CD14-positive monocyte (primary cell): ENCODE data around the gene PAX9. TPM values are rescaled to one million over a fixed set of nuclear protein-coding genes. Genes with fewer than 3 reads are reported as not detected.

Experiments used
- DNase-seq, 3 donors: peaks; one replicate each; pipeline ENCODE4 v3.0.0-alpha.2; 2011 to 2022
- H2AFZ ChIP-seq: 2 replicates; pipeline ENCODE4 v1.6.0; 2012; ENCODE audit warnings: mild to moderate bottlenecking, low read depth, low read length, inconsistent platforms; ENCODE audit not compliant: insufficient read depth, poor library complexity, severe bottlenecking
- H3K27ac ChIP-seq, 2 donors: 1 replicate in 1 of 2; 2 replicates in 1 of 2; pipeline ENCODE4 v1.5.1; 2012 to 2013; ENCODE audit warnings: low read length in 2 of 2, control low read depth in 1 of 2, inconsistent platforms in 1 of 2, low read depth in 1 of 2, mild to moderate bottlenecking in 1 of 2
- H3K27me3 ChIP-seq, 2 donors: one replicate each; pipeline versions ENCODE4 v1.6.0 to v1.6.1; 2011 to 2013; ENCODE audit warnings: low read length in 2 of 2; ENCODE audit not compliant: control insufficient read depth in 2 of 2, insufficient read depth in 2 of 2
- H3K36me3 ChIP-seq, 2 donors: replicated peaks in 1 of 2; 1 replicate in 1 of 2; 2 replicates in 1 of 2; pipeline versions ENCODE4 v1.5.1 to v1.6.1; 2012 to 2013; ENCODE audit warnings: low read length in 2 of 2, control low read depth in 1 of 2, inconsistent platforms in 1 of 2, mild to moderate bottlenecking in 1 of 2; ENCODE audit not compliant: insufficient read depth in 2 of 2, control insufficient read depth in 1 of 2
- H3K4me1 ChIP-seq, 2 donors: 1 replicate in 1 of 2; 2 replicates in 1 of 2; pipeline versions ENCODE4 v1.5.1 to v1.6.1; 2012 to 2013; ENCODE audit warnings: low read length in 2 of 2, control low read depth in 1 of 2, inconsistent platforms in 1 of 2, mild to moderate bottlenecking in 1 of 2, moderate library complexity in 1 of 2; ENCODE audit not compliant: insufficient read depth in 2 of 2, control insufficient read depth in 1 of 2
- H3K4me2 ChIP-seq: replicated peaks from 2 replicates; pipeline ENCODE3; 2012; ENCODE audit warnings: low read length, moderate library complexity, mild to moderate bottlenecking; ENCODE audit not compliant: poor library complexity, severe bottlenecking; ENCODE audit errors: extremely low read depth
- H3K4me3 ChIP-seq, 3 experiments: fragments of 200-600 bp in 1 of 3; sonication (generic) in 1 of 3; replicated peaks in 1 of 3; 1 replicate in 2 of 3; 2 replicates in 1 of 3; pipeline ENCODE4 v1.5.1; 2011 to 2013; ENCODE audit warnings: low read length in 3 of 3, mild to moderate bottlenecking in 3 of 3, control low read depth in 2 of 3, low read depth in 2 of 3, inconsistent platforms in 1 of 3, moderate library complexity in 1 of 3
- H3K79me2 ChIP-seq: 2 replicates; pipeline ENCODE4 v1.6.0; 2012; ENCODE audit warnings: mild to moderate bottlenecking, control low read depth, inconsistent platforms, low read length, moderate library complexity; ENCODE audit not compliant: insufficient read depth
- H3K9ac ChIP-seq: 2 replicates; pipeline ENCODE4 v1.6.0; 2017; ENCODE audit warnings: low read length, mild to moderate bottlenecking; ENCODE audit not compliant: insufficient read depth, poor library complexity, severe bottlenecking
- H3K9me3 ChIP-seq, 2 donors: replicated peaks in 1 of 2; 1 replicate in 1 of 2; 2 replicates in 1 of 2; pipeline versions ENCODE4 v1.5.1 to v1.6.1; 2012 to 2013; ENCODE audit warnings: low read length in 2 of 2, control low read depth in 1 of 2; ENCODE audit not compliant: control insufficient read depth in 1 of 2, insufficient read depth in 1 of 2
- H4K20me1 ChIP-seq: 2 replicates; pipeline ENCODE4 v1.6.0; 2012; ENCODE audit warnings: mild to moderate bottlenecking, low read length, control low read depth, moderate library complexity; ENCODE audit not compliant: insufficient read depth
- H3K27ac Mint-ChIP-seq, 7 donors: one replicate each; pipeline ENCODE4 v1.8.0; 2020; ENCODE audit warnings: mild to moderate bottlenecking in 7 of 7, mixed read lengths in 7 of 7, moderate library complexity in 6 of 7, inconsistent platforms in 2 of 7
- H3K27me3 Mint-ChIP-seq, 3 donors: one replicate each; pipeline ENCODE4 v1.8.0; 2021 to 2022; ENCODE audit warnings: low read depth in 3 of 3, mild to moderate bottlenecking in 3 of 3, mixed read lengths in 3 of 3, moderate library complexity in 3 of 3, inconsistent platforms in 1 of 3
- H3K36me3 Mint-ChIP-seq, 2 donors: one replicate each; pipeline ENCODE4 v1.8.0; 2020; ENCODE audit warnings: mixed read lengths in 2 of 2, inconsistent platforms in 1 of 2, mild to moderate bottlenecking in 1 of 2
- H3K4me1 Mint-ChIP-seq: one replicate; pipeline ENCODE4 v1.8.0; 2020; ENCODE audit warnings: mild to moderate bottlenecking, mixed read lengths
- H3K4me3 Mint-ChIP-seq, 2 donors: one replicate each; pipeline ENCODE4 v1.8.0; 2020; ENCODE audit warnings: mild to moderate bottlenecking in 2 of 2, mixed read lengths in 2 of 2, moderate library complexity in 1 of 2
- H3K9me3 Mint-ChIP-seq, 7 donors: one replicate each; pipeline ENCODE4 v1.8.0; 2020 to 2022; ENCODE audit warnings: mixed read lengths in 7 of 7, mild to moderate bottlenecking in 6 of 7, moderate library complexity in 6 of 7, inconsistent platforms in 2 of 7
- WGBS: methylation state at CpG from one replicate; pipeline ENCODE4 v1.1.5; 2013; ENCODE audit warnings: missing lambda C conversion rate; ENCODE audit not compliant: insufficient coverage; 5-methylcytosine and 5-hydroxymethylcytosine counted together
- intact Hi-C, 2 donors: fragments of 100-400 bp; cut with micrococcal nuclease; formaldehyde crosslinking; loops; one replicate each; pipeline versions ENCODE4 v1.15.0 to v1.15.1; 2023
- polyA plus RNA-seq, 3 donors: library from polyadenylated mRNA; depleted of rRNA in 1 of 3; unstranded in 2 of 3; stranded (reverse) in 1 of 3; fragments of 300-500 nt in 2 of 3; fragments of >200 nt in 1 of 3; fragmentation: Illumina TruSeq in 2 of 3; gene quantifications; 1 replicate in 2 of 3; 2 replicates in 1 of 3; pipeline ENCODE4 v1.2.3, GENCODE V29; 2012 to 2021
- TF ChIP-seq, protein P1 (sequence below): fragments of 200-600 bp; IDR thresholded peaks from one replicate; pipeline ENCODE4 v1.8.0; 2022; ENCODE audit warnings: antibody characterized with exemption, mild to moderate bottlenecking

The PAX9 gene
- polyA plus RNA-seq, 3 donors = not detected

DNA sequence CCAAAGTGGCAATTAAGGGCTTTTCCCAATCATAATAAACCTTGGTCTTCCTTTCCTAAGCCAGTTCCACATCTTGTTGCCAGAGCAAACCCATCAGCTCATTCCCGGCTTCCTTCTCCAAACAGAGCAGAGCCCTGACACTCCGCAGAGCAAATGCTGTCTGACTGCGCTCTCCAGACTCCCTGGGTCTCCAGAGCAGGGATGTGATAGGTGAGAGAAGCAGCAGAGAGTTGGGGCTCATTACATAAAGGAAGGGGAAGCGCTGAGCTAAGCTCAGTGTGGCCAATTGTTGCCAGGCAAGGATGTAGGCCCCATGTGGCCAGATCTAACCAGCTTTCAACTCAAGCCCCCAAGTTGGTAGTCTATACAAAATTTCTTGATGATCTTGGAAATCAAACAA lies 36.2 kb upstream of the PAX9 start:
- Mint-ChIP-seq H3K27ac (no peak overlapping the region), H3K4me1 (no peaks in the 10 kb centered on the region), H3K27me3 (peaks cover 2 to 5% (median 2%) of the 10 kb centered on the region in 3 donors), H3K4me3 (no peak overlapping the region), H3K9me3 (peaks cover 0 to 8% (median 2%) of the 10 kb centered on the region in 7 donors), H3K36me3 (no peaks in the 10 kb centered on the region)
- H3K4me3 ChIP-seq = no peak overlapping the region
- no peaks in the 10 kb centered on the region for H3K4me1 ChIP-seq
- TF ChIP-seq, protein P1, sequence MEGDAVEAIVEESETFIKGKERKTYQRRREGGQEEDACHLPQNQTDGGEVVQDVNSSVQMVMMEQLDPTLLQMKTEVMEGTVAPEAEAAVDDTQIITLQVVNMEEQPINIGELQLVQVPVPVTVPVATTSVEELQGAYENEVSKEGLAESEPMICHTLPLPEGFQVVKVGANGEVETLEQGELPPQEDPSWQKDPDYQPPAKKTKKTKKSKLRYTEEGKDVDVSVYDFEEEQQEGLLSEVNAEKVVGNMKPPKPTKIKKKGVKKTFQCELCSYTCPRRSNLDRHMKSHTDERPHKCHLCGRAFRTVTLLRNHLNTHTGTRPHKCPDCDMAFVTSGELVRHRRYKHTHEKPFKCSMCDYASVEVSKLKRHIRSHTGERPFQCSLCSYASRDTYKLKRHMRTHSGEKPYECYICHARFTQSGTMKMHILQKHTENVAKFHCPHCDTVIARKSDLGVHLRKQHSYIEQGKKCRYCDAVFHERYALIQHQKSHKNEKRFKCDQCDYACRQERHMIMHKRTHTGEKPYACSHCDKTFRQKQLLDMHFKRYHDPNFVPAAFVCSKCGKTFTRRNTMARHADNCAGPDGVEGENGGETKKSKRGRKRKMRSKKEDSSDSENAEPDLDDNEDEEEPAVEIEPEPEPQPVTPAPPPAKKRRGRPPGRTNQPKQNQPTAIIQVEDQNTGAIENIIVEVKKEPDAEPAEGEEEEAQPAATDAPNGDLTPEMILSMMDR = no peak
- H3K79me2 ChIP-seq = no peaks in the 10 kb centered on the region
- no peak overlapping the region for H3K9ac ChIP-seq
- no peaks in the 10 kb centered on the region for H4K20me1 ChIP-seq
- intact Hi-C loops = no loop called here
- no peak overlapping the region for H3K27ac ChIP-seq
- no peaks in the 10 kb centered on the region for H3K27me3 ChIP-seq
- WGBS = 80% methylated on average over 2 of the region's 4 CpGs
- no peak for DNase-seq
- no peak overlapping the region for H2AFZ ChIP-seq
- no peak overlapping the region for H3K4me2 ChIP-seq
- no peaks in the 10 kb centered on the region for H3K36me3 ChIP-seq
- no peaks in the 10 kb centered on the region for H3K9me3 ChIP-seq

- no peak overlapping the region for H3K4me2 ChIP-seq
- intact Hi-C loops = no loop called here
- H3K9me3 Mint-ChIP-seq = peaks cover 0 to 8% (median 2%) of the 10 kb centered on the region in 7 donors
- H4K20me1 ChIP-seq = no peaks in the 10 kb centered on the region
- no peaks in the 10 kb centered on the region for H3K4me1 ChIP-seq
- no peak overlapping the region for H2AFZ ChIP-seq
- TF ChIP-seq, protein P1 = no peak
- DNase-seq = no peak
- H3K27me3 Mint-ChIP-seq = peaks cover 2 to 5% (median 4%) of the 10 kb centered on the region in 3 donors
- no peaks in the 10 kb centered on the region for H3K79me2 ChIP-seq
- H3K4me3 ChIP-seq = no peak overlapping the region
- no peak overlapping the region for H3K9ac ChIP-seq
- H3K27ac Mint-ChIP-seq = no peak overlapping the region
- H3K9me3 ChIP-seq = no peaks in the 10 kb centered on the region
- no peak overlapping the region for H3K27ac ChIP-seq
- no CpG with 5 or more reads among the region's 4 CpGs for WGBS
- H3K4me3 Mint-ChIP-seq = no peak overlapping the region
- no peaks in the 10 kb centered on the region for H3K27me3 ChIP-seq
- H3K36me3 ChIP-seq = no peaks in the 10 kb centered on the region
- no peaks in the 10 kb centered on the region for H3K4me1 Mint-ChIP-seq
- no peaks in the 10 kb centered on the region for H3K36me3 Mint-ChIP-seq
These were observed 35.5 kb upstream of the PAX9 start for GRCh38 chr14:36626151-36626550.
